HG03439 (cell line): Measurements from ENCODE around the gene TIMP1.

ENCODE experiments used
- ATAC-seq: cut with Tn5 transposase; IDR thresholded peaks from one replicate; pipeline ENCODE4 v1.9.1; 2021; ENCODE audit warnings: mild to moderate bottlenecking, moderate library complexity; ENCODE audit not compliant: unreplicated experiment

TIMP1 gene

DNA sequence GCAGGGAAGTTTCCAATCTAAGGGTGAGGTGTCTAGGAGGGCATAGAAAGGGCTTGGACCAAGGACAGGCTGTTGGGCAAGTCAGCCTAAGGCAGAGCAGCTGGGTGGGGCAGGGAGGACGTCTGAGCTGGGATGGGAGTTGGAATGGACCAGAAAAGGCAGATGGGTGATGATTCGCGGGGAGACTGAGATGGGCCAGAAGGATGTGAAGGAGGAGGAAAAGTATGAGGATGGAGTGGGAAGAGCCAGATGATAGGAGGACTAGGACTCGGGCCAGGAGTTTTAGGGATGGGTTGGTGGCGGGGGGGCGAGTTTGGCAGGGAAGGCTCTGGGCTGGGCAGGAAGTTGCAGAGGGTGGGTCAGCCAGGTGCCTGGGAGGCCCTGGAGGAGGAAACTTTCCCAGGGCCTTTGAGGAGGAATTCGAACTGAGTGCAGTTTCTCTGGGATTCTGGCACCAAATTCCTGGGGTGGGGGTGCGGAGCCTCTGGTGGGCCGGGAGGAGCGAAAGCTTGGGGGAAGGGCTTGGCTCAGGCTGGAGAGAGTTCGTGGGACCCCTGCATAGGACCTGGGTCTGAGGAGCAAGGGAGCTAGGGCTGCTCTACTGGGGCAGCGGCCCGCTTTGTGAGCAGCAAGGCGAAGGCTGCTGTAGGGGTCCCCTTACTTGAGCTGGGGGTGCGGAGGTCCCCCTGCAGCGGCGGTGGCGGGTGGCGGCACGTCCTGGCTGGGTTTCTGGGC is 8.7 kb upstream of the TIMP1 start:
- ATAC-seq: no peak

DNA sequence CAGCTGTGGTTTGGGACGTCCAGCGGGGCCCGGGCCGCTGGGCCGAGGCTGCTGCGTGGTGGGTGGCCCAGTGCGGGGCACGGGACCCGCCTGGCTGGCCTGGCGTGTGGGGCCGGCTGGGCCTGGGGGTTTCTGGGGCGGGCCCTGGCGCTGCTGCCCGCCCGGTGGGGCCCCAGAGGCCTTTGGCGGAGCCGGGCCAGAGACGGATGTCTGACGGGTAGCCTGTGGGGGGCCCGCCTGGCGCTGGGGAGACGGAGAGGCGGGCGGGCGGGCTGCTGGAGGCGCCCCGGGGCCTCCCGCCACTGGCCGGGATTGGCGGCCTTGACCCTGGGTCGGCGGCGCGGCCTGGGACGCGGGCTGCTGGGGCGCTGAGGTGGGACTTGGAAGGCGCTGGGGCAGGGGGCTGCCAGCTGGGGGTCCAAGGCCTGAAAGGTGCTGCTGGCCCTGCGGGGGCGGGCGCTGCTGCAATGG is 8.1 kb upstream of the TIMP1 start:
- no peak for ATAC-seq

DNA sequence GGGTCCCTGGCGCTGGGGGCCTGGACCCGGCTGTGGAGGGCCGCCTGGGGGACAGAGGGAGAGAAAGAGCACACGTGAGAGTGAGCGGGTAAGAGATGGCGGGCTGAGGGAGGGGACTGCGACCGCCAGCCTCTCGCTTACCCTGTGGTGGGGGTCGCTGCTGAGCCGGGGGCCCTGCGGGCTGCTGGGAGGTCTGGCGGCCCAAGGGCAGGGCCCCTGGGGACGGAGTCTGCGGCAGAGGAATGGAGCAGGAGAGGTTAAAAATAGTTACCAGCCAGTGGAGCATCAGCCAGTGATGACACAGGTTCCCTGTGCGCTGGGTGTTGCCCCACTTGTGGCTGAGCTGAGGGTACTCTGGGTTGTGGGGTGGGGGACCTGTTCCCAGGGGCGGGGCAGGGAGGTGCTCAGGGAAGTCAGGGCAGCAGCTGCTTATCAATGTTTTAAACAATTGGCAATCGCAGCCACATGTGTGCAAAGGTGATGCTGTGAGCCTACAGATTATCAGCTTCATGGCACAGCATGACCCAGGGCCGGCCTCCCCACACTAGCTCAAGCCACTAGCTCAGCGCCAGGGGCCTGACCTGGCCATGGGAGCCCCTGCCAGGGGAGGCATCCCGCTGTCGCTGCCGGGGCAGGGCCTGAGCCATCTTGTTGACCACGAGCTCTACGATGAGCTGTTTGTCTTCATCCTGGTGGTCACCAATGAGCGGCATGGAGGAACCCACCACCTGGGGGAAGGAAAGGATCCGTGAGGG is 7.5 kb upstream of the TIMP1 start:
- ATAC-seq: no peak

DNA sequence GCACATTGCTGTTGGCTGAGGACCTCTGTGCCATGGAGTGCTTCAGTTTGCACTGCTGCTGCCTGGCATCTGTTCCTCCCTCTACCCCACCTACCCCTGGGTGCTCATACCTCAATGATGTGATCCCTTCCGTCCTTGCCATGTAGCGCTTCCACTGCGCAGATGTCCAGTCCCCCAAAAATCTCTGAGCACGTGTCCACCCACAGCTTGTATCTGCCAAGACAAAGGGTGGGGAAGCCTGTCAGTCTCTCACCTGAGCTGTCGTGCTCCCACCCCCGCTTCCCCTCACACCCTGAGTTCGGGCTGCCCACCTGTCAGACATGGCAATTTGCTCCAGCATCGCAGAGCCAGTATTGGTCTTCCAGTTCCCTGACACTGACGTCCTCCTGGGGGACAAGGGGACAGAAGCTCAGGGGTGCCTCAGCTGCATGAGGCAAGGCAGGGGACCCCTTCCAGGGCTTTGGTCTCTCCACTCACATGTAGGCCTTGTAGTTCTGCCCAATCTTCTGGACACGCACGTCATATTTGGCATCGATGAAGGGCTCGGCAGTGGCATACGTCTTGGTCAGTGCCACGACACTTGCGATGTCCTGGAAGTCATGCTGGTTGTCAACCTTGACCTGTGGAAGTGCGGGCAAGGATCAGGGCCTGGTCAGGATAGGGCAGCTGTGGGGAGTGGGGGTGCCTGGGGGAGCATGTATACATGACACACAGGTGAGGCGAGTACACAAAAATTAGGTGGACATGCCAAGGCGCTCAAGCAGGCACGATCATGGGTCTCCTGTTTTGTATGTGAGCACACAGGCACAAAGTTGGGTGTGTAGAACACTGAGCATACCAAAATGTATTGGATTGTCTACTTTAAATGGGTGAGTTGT is 6.0 kb upstream of the TIMP1 start:
- ATAC-seq: no peak

DNA sequence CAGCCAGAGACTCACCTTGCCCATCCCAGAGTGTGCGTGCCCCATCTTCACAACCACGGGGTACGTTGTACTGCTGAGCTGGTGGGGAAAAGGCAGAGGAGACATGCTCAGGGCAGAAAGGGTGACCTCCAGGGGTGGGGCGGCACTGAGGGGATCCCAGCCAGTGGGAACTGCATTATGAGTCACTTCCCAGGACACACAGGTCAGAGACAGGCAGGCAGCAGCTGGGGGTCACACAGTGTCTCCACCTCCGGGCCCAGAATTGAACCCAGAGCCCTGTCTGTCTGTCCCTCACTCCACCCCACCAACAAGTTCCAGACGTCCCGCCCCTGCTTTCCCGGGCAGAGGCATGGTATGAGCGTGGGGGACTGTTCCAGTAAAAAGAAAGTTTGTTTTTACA is 4.8 kb upstream of the TIMP1 start:
- no peak for ATAC-seq

DNA sequence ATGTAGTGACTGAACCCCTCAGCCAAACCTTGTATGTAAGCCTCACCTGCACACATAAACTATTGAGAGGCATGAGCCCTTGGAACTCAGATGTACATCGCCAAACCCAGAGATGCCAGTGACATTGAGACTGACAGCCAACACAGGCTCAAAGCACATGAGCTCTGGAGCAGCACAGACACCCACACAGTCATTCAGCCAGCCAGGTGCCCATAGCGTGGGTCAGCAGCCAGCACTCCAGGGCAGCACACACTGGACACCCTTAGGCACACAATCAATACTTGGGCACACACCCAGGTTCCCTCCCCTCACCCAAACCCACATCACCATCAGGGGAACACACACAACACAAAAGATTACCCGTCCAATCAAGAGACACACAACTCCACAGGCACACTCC is 4.3 kb upstream of the TIMP1 start:
- ATAC-seq: no peak

DNA sequence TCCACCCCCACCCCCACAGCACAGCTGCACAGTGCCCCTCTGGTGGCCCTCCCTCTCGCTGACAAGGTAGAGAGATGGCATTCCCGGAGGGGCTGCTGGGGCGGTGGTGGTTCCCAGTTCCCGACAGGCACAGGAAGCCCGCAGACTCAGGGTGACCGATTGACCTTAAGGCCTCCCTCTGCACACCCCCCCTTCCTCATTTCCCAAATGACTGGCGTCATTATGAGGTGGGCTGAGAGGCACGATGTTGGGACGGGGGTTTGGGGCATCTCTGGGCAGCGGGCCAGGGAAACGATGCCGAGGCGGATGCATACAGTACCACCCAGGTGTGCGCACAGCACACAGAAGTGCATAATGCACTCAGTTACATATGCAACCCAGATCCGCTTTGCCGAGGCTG is 3.5 kb upstream of the TIMP1 start:
- no peak for ATAC-seq

DNA sequence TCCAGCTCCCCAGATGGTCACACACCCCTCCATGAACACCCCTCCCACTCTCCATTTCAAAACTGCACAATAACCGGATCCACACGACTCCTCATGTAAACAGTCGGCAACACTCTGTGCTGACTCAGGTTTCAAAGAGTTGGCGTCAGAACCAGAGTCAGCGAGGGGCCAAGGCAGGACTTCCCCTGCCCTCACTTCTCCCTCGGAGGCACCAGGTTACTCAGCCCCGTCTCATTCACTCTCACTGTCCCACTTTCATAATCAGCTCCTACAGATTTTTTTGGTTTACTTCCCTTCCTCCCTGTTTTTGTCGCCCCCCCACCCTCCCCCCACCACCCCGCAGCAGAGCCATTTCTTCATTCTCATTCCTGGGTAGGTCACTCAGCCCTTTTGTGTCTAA is 2.7 kb upstream of the TIMP1 start:
- ATAC-seq: no peak

DNA sequence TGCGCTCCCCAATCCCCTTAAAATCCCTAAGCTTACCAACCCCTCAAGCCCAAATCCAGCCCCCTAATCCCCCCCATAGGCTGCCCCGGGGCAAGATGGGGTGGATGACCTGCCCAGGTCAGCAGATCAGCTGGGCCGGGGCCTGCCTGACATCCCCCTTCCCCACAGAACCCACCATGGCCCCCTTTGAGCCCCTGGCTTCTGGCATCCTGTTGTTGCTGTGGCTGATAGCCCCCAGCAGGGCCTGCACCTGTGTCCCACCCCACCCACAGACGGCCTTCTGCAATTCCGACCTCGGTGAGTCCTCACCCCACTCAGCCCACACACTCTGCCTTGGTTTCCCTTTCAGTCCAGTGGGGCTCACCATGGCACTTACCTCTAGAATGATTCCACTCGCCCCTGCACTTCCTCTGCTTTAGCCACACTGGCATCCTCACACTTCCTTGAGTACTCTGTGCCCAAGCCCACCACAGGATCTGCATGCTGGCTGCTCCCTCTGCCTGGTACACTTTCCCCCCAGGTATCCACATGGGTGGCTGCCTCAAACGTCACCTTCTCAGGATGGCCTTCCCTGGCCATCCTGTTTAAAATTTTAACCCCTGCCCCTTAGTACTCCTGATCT is 1.1 kb downstream of the TIMP1 start:
- ATAC-seq: no peak

DNA sequence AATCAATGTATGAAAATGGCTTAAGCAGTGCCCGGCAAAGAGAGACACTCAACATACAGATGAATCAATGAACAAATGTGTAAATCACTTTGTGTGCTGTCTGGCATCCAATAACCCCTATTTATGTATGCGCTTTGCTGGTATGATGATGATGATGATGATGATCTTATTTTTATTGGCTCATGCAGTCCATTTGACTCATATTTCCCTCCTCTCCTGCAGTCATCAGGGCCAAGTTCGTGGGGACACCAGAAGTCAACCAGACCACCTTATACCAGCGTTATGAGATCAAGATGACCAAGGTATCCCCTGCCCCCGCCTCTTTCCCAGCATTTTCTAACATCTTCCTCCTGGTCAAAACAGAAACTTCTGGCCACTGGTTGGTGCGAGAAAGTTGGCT is 2.5 kb downstream of the TIMP1 start:
- ATAC-seq: no peak

DNA sequence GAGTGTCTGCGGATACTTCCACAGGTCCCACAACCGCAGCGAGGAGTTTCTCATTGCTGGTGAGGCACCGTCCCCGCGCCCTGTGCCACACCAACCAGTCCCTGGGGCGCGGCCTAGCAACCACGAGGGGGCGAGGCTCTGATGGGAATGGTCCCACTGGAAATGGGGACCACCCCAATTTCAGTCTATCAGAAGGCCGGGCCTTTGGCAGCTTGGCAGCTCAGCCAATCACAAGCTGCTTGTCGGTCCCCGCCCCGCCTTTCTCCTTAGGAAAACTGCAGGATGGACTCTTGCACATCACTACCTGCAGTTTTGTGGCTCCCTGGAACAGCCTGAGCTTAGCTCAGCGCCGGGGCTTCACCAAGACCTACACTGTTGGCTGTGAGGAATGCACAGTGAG is 3.0 kb downstream of the TIMP1 start:
- no peak for ATAC-seq

DNA sequence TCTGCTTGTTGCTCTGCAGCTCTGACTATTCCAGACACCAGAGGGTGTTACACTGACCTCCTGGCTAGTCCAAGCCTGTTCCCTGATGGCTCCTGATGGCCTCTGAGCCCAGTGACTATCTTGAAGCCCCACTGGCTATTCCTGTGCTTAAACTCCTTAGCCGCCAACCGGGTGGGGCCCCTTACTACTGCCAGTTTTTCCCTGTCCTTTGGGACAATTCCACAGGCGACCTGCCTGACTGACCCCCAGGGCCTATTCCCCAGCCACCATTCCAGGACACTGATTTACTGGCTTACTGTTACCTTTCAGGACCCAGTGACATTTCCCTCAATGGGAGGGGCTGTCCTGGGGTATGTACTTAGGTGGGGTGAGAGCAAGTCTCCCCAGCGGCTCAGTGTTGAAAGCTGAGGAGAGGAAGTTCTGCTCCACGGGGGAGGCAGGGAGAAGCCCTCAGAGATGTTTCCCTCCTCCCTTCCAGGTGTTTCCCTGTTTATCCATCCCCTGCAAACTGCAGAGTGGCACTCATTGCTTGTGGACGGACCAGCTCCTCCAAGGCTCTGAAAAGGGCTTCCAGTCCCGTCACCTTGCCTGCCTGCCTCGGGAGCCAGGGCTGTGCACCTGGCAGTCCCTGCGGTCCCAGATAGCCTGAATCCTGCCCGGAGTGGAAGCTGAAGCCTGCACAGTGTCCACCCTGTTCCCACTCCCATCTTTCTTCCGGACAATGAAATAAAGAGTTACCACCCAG is 4.0 kb downstream of the TIMP1 start:
- ATAC-seq: no peak

DNA sequence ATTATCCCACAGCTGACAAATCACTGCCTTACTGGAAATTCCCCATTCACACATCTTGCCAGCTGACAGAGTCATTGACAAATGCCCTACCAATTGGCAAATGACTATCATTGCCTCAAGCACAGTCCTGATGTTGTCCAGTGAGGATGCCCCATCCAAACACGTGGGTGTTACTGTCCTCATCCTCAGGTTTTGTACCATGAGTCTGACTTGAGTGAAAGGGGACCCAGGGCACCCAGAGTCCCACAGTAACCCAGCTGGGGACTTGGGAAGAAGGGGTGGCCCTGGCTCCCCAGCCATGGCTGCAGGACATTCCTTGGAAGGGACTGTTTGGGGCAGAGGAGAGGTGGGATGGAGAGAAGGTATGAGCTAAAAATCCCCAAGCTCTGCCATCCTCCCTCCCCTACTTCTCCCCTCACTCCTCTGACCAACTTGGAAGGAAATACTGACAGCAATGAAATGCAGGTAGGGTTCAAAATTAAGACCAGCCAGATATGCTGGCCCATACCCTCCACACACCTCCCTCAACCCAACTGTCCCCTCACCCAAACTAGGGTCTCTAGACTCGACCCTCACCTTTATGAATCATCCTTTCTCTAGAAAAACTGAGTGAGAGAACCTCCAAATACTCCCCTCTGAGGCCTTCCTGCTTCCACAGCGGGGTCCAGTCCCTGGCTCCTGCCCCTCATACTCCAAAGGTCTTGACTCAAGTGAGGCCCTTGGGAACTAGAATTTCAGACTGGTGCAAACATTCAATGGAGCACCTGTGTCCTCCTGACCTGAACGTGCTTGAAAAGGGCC is 5.1 kb downstream of the TIMP1 start:
- ATAC-seq: no peak

DNA sequence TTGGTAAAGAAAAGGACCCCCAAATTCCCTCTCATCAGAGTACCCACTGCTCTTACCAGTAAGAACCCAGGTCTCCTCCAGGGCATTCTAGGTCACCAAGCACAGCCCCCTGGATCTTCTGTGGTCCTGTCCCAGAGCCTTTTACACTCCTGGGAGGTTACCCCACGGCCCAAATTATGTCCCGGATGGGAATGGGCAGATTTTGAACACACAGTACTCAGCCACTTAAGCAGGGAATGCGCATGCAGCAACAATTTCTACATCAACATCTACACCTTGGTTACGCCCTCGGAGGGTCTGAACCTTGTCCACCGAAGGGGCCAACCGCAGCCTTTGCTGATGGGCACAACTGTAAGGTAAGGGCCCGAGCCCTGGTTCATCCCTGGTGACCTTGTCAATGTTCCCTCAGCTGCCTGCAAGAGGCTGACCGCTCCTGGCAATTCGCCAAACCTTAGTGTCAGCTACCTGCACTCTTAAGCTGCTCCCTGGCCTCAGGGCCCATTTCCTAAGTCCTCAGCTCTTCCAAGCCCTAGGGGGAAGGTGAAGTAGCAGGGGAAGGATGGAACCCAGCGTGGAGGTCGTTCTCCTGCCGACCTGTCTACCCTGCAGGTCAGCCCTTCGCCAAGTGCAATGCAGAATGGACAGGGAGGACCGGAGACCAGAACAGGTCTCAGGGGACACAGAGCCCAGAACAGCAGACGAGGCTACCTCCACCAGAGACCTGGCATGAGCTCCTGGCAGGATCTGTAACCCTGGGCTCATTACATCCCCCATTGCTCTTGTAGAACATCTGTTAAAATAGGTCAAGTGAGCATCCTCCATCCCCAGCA is 5.9 kb downstream of the TIMP1 start:
- no peak for ATAC-seq

DNA sequence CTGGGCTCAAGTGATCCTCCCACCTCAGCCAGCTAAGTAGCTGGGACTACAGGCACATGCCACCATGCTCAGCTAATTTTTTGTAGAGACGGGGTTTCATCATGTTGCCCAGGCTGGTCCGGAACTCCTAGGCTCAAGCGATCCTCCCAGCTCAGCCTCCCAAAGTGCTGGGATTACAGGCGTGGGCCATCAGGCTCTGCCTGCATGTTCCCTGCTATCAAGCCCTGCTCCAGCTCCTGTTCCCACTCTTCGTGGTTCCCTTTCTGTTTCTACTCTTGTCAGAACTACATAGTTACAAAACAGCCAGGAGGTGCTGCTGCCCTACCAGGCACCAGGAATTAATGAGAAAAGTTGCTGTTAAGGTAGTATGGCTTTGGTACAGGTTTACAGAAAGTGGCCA is 8.7 kb downstream of the TIMP1 start:
- no peak for ATAC-seq

DNA sequence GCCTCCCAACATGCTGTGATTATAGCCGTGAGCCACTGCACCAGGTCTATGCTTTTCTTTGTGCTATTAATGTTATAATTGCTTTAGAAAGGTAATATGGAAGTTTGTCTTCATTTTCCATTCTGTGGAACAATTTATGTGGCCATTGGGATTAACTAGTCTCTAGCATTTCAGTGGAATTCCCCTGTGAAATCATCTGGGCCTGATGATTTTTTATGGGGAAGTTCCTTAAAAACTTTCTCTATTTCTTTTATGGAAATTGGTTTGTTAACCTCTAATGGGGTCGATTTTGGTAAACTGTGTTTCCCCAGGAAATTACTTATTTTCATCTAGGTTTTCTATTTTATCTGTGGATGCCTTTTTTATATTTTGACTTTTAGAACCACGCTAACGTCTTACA is 11.3 kb downstream of the TIMP1 start:
- ATAC-seq: no peak

DNA sequence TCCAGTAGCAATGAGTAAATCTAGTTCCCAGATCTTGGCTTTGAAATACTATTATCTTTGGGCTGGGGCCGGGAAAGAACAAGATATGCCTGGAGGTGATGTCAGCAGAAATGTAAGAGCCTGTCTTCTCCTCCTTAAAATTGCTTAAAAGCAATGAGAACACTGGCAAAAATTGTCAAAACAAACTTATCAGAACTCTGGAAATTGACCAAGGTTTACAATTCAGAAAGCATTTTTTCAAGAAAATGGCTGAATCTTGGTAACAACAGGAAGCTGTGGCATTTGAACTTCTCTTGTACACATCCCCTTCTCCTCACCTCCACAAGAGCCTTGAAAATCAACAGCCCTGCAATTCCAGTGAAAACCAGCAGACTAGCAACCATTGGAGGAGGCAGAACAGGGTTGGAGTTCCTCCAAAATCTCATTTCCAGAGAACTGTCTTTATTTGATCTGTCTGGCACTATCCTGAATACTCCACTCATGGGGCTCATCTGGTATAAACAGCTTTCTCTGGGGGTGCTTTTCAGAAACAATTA is 13.5 kb downstream of the TIMP1 start:
- ATAC-seq: no peak

DNA sequence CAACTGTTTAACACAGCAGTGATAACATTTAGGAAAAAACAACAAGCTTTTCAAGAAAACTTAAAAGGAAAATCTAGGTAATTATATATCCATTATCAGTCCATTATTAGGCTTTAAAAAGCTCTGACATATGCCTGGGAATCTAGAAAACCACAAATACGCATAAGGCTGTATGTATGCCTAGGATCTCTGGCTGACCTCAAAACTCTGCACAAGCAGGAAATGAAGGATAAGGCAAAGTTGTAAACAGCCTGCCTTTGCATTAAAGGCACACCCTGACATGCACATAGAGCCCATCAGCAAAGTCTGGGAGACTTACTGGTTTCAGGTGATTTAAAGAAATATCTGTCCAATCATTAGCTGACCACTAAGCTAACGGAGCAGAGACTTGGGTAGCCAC is 14.0 kb downstream of the TIMP1 start:
- no peak for ATAC-seq
